ENCODE measurements around the gene KANK2.

- TF ChIP-seq CTCF (IDR thresholded peaks at IDR 0.05): no peak
- TF ChIP-seq POLR2A (IDR thresholded peaks at IDR 0.05): no peak
Observed at GRCh38 chr19:11123114-11123513, 74.2 kb downstream of the KANK2 start.

Measured in lower leg skin (tissue), 3 donors.